Measurements from ENCODE around the gene NRCAM.

DNA sequence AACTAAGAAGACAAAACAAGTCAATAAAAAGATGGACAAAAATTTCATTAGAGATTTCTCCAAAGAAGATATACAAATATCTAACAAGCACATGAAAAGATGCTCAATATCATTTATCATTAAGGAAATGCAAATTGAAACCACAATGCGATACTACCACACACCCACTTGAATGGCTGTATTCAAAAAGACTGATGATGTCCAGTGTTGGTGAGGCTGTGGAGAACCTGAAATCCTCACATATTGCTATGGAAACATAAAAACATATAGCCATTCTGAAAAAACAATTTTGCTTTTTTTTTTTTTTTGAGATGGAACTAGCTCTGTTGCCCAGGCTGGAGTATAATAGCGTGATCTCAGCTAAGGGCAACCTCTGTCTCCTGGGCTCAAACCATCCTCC is 202.0 kb downstream of the NRCAM start:
- TF ChIP-seq POLR2A (IDR thresholded peaks at IDR 0.05; ENCODE audit: low read depth, low read length) (no peak), TAF1 (IDR thresholded peaks at IDR 0.05; ENCODE audit: low read depth, low read length) (no peak), POLR2AphosphoS5 (IDR thresholded peaks at IDR 0.05; ENCODE audit: low read depth, low read length) (no peak), POU2F2 (IDR thresholded peaks at IDR 0.05; ENCODE audit: low read depth, low read length) (no peak), PAX5 (IDR thresholded peaks at IDR 0.05; ENCODE audit: insufficient read depth, low read length, severe bottlenecking) (no peak)

Data from GM12891 (cell line).